Muscle of arm (tissue), 14 donors: ENCODE data around the gene BTC. TPM values are rescaled to one million over a fixed set of nuclear protein-coding genes. Genes with fewer than 3 reads are reported as not detected.
A peak's percentile ranks its signal among the peaks of the same experiment; 100 is the strongest.
"Not testable (repeated sequence)": the region's sequence is repeated elsewhere in the genome, so short reads cannot be mapped to it uniquely, and the experiment has no call there.

Source experiments
- DNase-seq: peaks from one replicate; pipeline ENCODE4 v3.0.0-alpha.2; 2013
- long read RNA-seq, 11 donors: transcript quantifications; one replicate each; lab custom pipeline, GENCODE V29; 2026
- polyA plus RNA-seq, 12 donors: library from polyadenylated mRNA; unstranded; fragments of 120-200 nt; gene quantifications; one replicate each; pipeline ENCODE4 v1.2.1, GENCODE V29; 2013; ENCODE audit not compliant: insufficient read length in 12 of 12

BTC gene
- polyA plus RNA-seq: 1 to 10 TPM in 11 of 12 donors, not detected in 1; 1.9 to 7.2 (median 3.7) TPM
- long read RNA-seq, donor 1, partial matches to known transcripts: 0 of 1 reads
- long read RNA-seq, donor 1, other reads (novel, unspliced or antisense): 0 of 1 reads
- long read RNA-seq, donor 2: 0 reads
- long read RNA-seq, donor 3, partial matches to known transcripts: 0 of 1 reads
- long read RNA-seq, donor 3, other reads (novel, unspliced or antisense): 0 of 1 reads
- long read RNA-seq, donor 4: 0 reads
- long read RNA-seq, donor 5: 0 reads
- long read RNA-seq, donor 6, partial matches to known transcripts: 0 of 2 reads
- long read RNA-seq, donor 6, other reads (novel, unspliced or antisense): 0 of 2 reads
- long read RNA-seq, donor 7: 0 reads
- long read RNA-seq, donor 8, partial matches to known transcripts: 0 of 1 reads
- long read RNA-seq, donor 8, other reads (novel, unspliced or antisense): 0 of 1 reads
- long read RNA-seq, donor 9, partial matches to known transcripts: 0 of 1 reads
- long read RNA-seq, donor 9, other reads (novel, unspliced or antisense): 0 of 1 reads
- long read RNA-seq, donor 10, partial matches to known transcripts: 0 of 1 reads
- long read RNA-seq, donor 10, other reads (novel, unspliced or antisense): 0 of 1 reads
- long read RNA-seq, donor 11, partial matches to known transcripts: 0 of 1 reads
- long read RNA-seq, donor 11, other reads (novel, unspliced or antisense): 0 of 1 reads

- peak; percentile 6 for DNase-seq
Observed at GRCh38 chr4:74794382-74795010, at the start of gene BTC. TSS of gene BTC (minus strand) at chr4:74794523. CDS start at chr4:74794325, 198 bp downstream.

- DNase-seq: peak; percentile 13
Observed at GRCh38 chr4:74840936-74841509, 46.7 kb upstream of the BTC start.

- DNase-seq: no peak
Observed at GRCh38 chr4:74838746-74839370, 44.5 kb upstream of the BTC start.

- DNase-seq: no peak
Observed at GRCh38 chr4:74830928-74831327, 36.6 kb upstream of the BTC start.

- no peak for DNase-seq
Observed at GRCh38 chr4:74823194-74823593, 28.9 kb upstream of the BTC start.

GRCh38 chr4:74822603-74823002, 28.3 kb upstream of the BTC start:
- DNase-seq: no peak

GRCh38 chr4:74821541-74821940, 27.2 kb upstream of the BTC start:
- no peak for DNase-seq

- DNase-seq: no peak
Observed at GRCh38 chr4:74814052-74814451, 19.7 kb upstream of the BTC start.

- DNase-seq: not testable (repeated sequence)
Observed at GRCh38 chr4:74812056-74812455, 17.7 kb upstream of the BTC start.

- no peak for DNase-seq
Observed at GRCh38 chr4:74805601-74806000, 11.3 kb upstream of the BTC start.

- no peak for DNase-seq
Observed at GRCh38 chr4:74800310-74800709, 6.0 kb upstream of the BTC start.

- DNase-seq: no peak
Observed at GRCh38 chr4:74796631-74797030, 2.3 kb upstream of the BTC start.

GRCh38 chr4:74793757-74794381, 454 bp downstream of the BTC start:
- peak; percentile 18 for DNase-seq

- no peak for DNase-seq
Observed at GRCh38 chr4:74790652-74791051, 3.7 kb downstream of the BTC start.

- DNase-seq: no peak
Observed at GRCh38 chr4:74789518-74789917, 4.8 kb downstream of the BTC start.

GRCh38 chr4:74777531-74777930, 16.8 kb downstream of the BTC start:
- no peak for DNase-seq

GRCh38 chr4:74772783-74773182, 21.5 kb downstream of the BTC start:
- no peak for DNase-seq

GRCh38 chr4:74772106-74772505, 22.2 kb downstream of the BTC start:
- DNase-seq: no peak

- DNase-seq: no peak
Observed at GRCh38 chr4:74770226-74770910, 24.0 kb downstream of the BTC start.

GRCh38 chr4:74768857-74769525, 25.3 kb downstream of the BTC start:
- DNase-seq: no peak
